Endodermal cell (in vitro differentiated cells): Measurements from ENCODE around the gene RAB11FIP2. TPM values are rescaled to one million over a fixed set of nuclear protein-coding genes. Genes with fewer than 3 reads are reported as not detected.
A peak's percentile ranks its signal among the peaks of the same experiment; 100 is the strongest.

ENCODE experiments used
- DNase-seq: peaks from one replicate; pipeline ENCODE4 v3.0.0-alpha.2; 2017
- H3K27ac ChIP-seq: 2 replicates; pipeline ENCODE4 v1.5.1; 2013; ENCODE audit warnings: mild to moderate bottlenecking, low read depth, low read length, moderate library complexity
- H3K27me3 ChIP-seq: 2 replicates; pipeline ENCODE4 v1.6.1; 2013; ENCODE audit warnings: mild to moderate bottlenecking, low read length, moderate library complexity; ENCODE audit not compliant: insufficient read depth, control insufficient read depth, poor library complexity, severe bottlenecking
- H3K36me3 ChIP-seq: 2 replicates; pipeline ENCODE4 v1.7.0; 2013; ENCODE audit warnings: mild to moderate bottlenecking, low read length, moderate library complexity; ENCODE audit not compliant: control insufficient read depth, insufficient read depth
- H3K4me1 ChIP-seq: one replicate; pipeline ENCODE4 v1.7.0; 2013; ENCODE audit warnings: low read length; ENCODE audit not compliant: control insufficient read depth, insufficient read depth
- H3K4me3 ChIP-seq: 2 replicates; pipeline ENCODE4 v1.5.1; 2013; ENCODE audit warnings: mild to moderate bottlenecking, low read length, moderate library complexity
- H3K9ac ChIP-seq: 2 replicates; pipeline ENCODE4 v1.6.1; 2013; ENCODE audit warnings: mild to moderate bottlenecking, low read length, moderate library complexity; ENCODE audit not compliant: poor library complexity, severe bottlenecking; ENCODE audit errors: extremely low read depth
- H3K9me3 ChIP-seq: 2 replicates; pipeline ENCODE4 v1.6.1; 2013; ENCODE audit warnings: mild to moderate bottlenecking, low read length, moderate library complexity; ENCODE audit not compliant: control insufficient read depth
- H3K27ac Mint-ChIP-seq: 2 replicates; pipeline ENCODE4 v1.8.0; 2020; ENCODE audit warnings: mixed read lengths
- H3K27me3 Mint-ChIP-seq: 2 replicates; pipeline ENCODE4 v1.8.0; 2021; ENCODE audit warnings: mild to moderate bottlenecking, mixed read lengths; ENCODE audit not compliant: insufficient read depth
- H3K36me3 Mint-ChIP-seq: 2 replicates; pipeline ENCODE4 v1.8.0; 2020; ENCODE audit warnings: low read depth, mixed read lengths
- H3K4me1 Mint-ChIP-seq: 2 replicates; pipeline ENCODE4 v1.8.0; 2020; ENCODE audit warnings: mixed read lengths
- H3K4me3 Mint-ChIP-seq: 2 replicates; pipeline ENCODE4 v1.8.0; 2020; ENCODE audit warnings: mild to moderate bottlenecking, moderate library complexity, mixed read lengths
- H3K9me3 Mint-ChIP-seq: 2 replicates; pipeline ENCODE4 v1.8.0; 2020; ENCODE audit warnings: mild to moderate bottlenecking, mixed read lengths
- WGBS, 2 experiments: methylation state at CpG; one replicate each; pipeline versions ENCODE4 v1.1.5 to v1.1.7; 2013; ENCODE audit warnings: missing lambda C conversion rate in 2 of 2, mixed read lengths in 1 of 2; ENCODE audit not compliant: insufficient coverage in 1 of 2, insufficient read length in 1 of 2; 5-methylcytosine and 5-hydroxymethylcytosine counted together
- total RNA-seq, 2 donors: library from RNA; stranded (reverse); fragmentation: NEBNext Ultra II Directional in 1 of 2; extraction: Animal tissue kit (Norgen Biotek cat#: 25700) in 1 of 2; gene quantifications; 2 replicates in 1 of 2; 3 replicates in 1 of 2; pipeline ENCODE4 v1.2.1, GENCODE V29; 2021
- TF ChIP-seq, protein P1 (sequence below): fragments of 200-600 bp; sonication (generic); conservative IDR thresholded peaks from 2 replicates; pipeline ENCODE4 v1.5.0; 2021; ENCODE audit warnings: antibody characterized with exemption, mild to moderate bottlenecking

RAB11FIP2 gene
- total RNA-seq, 2 donors from 2014 or later, result 21.9 TPM

DNA sequence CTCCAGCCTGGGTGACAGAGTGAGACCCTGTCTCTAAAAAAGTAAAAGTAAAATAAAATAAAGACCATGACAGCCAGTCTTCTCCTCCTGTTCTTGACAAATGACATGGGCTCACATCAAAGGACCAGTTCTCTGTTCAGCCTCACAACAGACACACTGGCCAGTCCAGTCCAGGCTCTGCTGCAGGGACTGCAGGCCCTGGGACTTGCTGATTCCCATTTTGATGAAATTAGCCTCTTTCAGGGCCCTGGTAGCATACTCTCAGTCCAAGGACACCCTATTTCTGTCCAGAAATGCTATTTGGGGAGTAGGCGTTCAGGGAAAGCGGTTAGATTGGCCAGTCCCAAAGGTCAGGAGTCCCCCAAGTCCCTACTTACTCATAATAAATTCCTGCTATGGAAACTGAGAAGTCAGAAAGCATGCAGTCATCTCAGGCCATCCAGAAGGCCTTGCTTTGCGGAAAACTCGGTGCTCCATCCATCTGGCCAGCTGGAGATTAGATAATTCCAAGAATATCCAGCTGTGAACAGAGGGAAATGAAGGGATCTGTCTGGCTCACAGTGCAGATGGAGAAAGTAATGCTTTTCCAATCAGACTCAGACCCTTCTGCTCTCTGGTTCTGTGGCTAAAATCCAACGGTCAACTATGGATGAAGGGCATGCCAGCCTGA lies 74.4 kb downstream of the RAB11FIP2 start:
- peaks cover 9% of the 10 kb centered on the region for H3K4me1 Mint-ChIP-seq
- Histone ChIP-seq H3K9me3 (peaks cover 6% of the 10 kb centered on the region), H3K36me3 (no peaks in the 10 kb centered on the region), H3K4me3 (no peak overlapping the region), H3K27ac (no peak overlapping the region), H3K27me3 (no peaks in the 10 kb centered on the region), H3K9ac (no peak overlapping the region), H3K4me1 (no peaks in the 10 kb centered on the region)
- H3K27ac Mint-ChIP-seq, result no peak overlapping the region
- H3K9me3 Mint-ChIP-seq, result no peaks in the 10 kb centered on the region
- no peak for DNase-seq
- no peaks in the 10 kb centered on the region for H3K36me3 Mint-ChIP-seq
- WGBS, 2 experiments, result 97 to 100% methylated on average over 4 to 5 of the region's 5 CpGs
- no peaks in the 10 kb centered on the region for H3K27me3 Mint-ChIP-seq
- TF ChIP-seq, protein P1, sequence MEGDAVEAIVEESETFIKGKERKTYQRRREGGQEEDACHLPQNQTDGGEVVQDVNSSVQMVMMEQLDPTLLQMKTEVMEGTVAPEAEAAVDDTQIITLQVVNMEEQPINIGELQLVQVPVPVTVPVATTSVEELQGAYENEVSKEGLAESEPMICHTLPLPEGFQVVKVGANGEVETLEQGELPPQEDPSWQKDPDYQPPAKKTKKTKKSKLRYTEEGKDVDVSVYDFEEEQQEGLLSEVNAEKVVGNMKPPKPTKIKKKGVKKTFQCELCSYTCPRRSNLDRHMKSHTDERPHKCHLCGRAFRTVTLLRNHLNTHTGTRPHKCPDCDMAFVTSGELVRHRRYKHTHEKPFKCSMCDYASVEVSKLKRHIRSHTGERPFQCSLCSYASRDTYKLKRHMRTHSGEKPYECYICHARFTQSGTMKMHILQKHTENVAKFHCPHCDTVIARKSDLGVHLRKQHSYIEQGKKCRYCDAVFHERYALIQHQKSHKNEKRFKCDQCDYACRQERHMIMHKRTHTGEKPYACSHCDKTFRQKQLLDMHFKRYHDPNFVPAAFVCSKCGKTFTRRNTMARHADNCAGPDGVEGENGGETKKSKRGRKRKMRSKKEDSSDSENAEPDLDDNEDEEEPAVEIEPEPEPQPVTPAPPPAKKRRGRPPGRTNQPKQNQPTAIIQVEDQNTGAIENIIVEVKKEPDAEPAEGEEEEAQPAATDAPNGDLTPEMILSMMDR, result no peak
- H3K4me3 Mint-ChIP-seq, result no peak overlapping the region

DNA sequence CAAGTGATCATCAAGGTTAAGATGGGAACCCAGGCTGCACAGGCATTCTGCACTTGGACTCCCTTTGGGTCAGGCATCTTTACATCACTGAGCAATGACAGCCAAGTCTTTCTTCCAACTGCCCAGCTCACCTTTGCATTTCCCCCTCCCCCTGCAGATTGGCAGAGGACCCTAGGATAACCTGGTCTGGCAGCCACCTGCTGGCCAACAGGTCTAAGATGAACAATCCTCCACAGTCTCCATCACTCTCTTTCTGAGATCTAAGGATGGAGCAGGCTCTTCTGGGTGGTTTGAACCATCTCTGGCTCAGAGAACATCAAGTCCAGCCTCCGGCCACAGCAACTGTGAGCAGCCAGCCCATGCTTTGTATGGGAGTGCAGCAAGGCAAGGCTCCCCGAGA lies 75.8 kb downstream of the RAB11FIP2 start:
- WGBS, 2 experiments, result 86 to 100% methylated on average over 2 of the region's 2 CpGs
- Histone ChIP-seq H3K4me3 (no peak overlapping the region), H3K27me3 (no peaks in the 10 kb centered on the region), H3K9me3 (peaks cover 6% of the 10 kb centered on the region), H3K4me1 (no peaks in the 10 kb centered on the region), H3K36me3 (no peaks in the 10 kb centered on the region), H3K27ac (no peak overlapping the region), H3K9ac (no peak overlapping the region)
- Mint-ChIP-seq H3K9me3 (no peaks in the 10 kb centered on the region), H3K27ac (no peak overlapping the region), H3K27me3 (no peaks in the 10 kb centered on the region), H3K4me1 (peaks cover 9% of the 10 kb centered on the region), H3K4me3 (no peak overlapping the region), H3K36me3 (no peaks in the 10 kb centered on the region)
- DNase-seq, result no peak
- TF ChIP-seq, protein P1, result peak; percentile 58

DNA sequence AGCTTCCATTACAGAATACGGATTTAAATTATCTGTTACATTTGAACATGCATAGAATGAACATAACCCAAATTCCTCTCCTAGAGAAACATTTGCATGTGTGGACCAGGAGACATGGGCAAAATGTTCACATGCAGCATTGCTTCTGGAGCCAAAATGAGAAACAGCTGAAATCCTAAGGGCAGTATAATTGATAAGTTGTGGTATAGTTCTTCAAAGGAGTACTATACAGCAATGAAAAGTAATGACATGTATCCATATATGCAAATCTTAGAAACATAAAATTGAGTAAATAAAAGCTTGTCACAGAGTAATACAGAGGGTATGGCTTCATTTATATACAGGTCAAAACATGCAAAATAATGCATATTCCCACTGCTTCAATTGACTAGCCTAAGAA lies 77.1 kb downstream of the RAB11FIP2 start:
- Histone ChIP-seq H3K36me3 (no peaks in the 10 kb centered on the region), H3K27ac (no peak overlapping the region), H3K4me1 (no peaks in the 10 kb centered on the region), H3K9ac (no peak overlapping the region), H3K9me3 (peaks cover 6% of the 10 kb centered on the region), H3K27me3 (no peaks in the 10 kb centered on the region), H3K4me3 (no peak overlapping the region)
- 84 to 100% methylated on average over 1 of the region's 1 CpG for WGBS, 2 experiments
- no peak overlapping the region for H3K27ac Mint-ChIP-seq
- peaks cover 9% of the 10 kb centered on the region for H3K4me1 Mint-ChIP-seq
- no peaks in the 10 kb centered on the region for H3K36me3 Mint-ChIP-seq
- no peak for DNase-seq
- no peaks in the 10 kb centered on the region for H3K9me3 Mint-ChIP-seq
- TF ChIP-seq, protein P1, result no peak
- no peaks in the 10 kb centered on the region for H3K27me3 Mint-ChIP-seq
- no peak overlapping the region for H3K4me3 Mint-ChIP-seq
